Jurkat, Clone E6-1 (cell line): Measurements from ENCODE around the gene TMEM245. TPM values are rescaled to one million over a fixed set of nuclear protein-coding genes. Genes with fewer than 3 reads are reported as not detected.

Source experiments
- DNase-seq: peaks from one replicate; pipeline ENCODE4 v3.0.0-alpha.2; 2011; ENCODE audit warnings: low read depth, low spot score
- H3K4me3 ChIP-seq: 2 replicates; pipeline ENCODE4 v1.5.1; 2011; ENCODE audit warnings: mild to moderate bottlenecking, low read length, control low read depth, moderate library complexity
- polyA plus RNA-seq: library from polyadenylated mRNA; unstranded; fragments of >200 nt; gene quantifications from one replicate; pipeline ENCODE4 v1.2.1, GENCODE V29; 2012; ENCODE audit warnings: missing spikeins; ENCODE audit not compliant: insufficient read length, insufficient read depth

The TMEM245 gene
- 27.6 TPM for polyA plus RNA-seq

DNA sequence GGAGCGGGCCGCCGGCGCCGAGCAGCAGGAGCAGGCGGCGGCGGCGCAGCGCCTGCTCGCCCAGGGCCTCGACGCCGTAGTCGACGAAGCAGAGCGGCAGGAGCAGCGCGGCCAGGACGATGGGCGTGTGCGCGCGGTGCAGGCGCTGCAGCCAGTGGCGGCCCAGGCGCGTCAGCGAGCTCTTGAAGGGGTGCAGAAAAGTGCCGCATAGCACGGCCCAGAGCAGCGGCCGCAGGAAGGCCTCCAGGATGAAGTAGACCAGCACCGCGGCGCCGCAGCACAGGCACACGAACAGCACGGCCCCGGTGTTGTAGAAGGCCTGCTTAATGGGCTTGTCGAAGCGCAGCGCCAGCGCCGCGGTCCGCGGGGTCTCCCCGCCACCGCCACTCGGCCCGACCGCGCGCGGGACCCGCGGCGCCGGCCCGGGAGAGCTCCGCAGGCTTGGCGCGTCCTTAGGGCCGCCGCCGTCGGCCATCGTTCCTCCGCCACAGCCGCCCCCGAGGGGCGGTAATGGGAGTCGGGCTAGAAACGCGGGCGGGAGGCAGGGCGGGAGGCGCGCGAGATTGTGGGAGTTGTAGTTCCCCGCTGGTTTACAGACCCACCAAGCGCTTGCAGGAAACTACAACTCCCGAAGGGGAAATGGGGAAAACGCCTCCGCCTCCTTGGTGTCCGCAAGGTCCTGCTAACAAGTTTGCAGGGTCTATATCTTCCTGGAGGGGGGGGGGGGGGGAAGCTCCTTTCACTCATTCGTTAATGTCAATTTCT, at the start of gene TMEM245:
TSS of gene TMEM245 (minus strand) at position 509 of the 765 bp plus-strand sequence. CDS start at position 475, 34 bp downstream.
- peak; percentile 99 for DNase-seq
- H3K4me3 ChIP-seq, result peak within 1 kb of the TSS; percentile 89

DNA sequence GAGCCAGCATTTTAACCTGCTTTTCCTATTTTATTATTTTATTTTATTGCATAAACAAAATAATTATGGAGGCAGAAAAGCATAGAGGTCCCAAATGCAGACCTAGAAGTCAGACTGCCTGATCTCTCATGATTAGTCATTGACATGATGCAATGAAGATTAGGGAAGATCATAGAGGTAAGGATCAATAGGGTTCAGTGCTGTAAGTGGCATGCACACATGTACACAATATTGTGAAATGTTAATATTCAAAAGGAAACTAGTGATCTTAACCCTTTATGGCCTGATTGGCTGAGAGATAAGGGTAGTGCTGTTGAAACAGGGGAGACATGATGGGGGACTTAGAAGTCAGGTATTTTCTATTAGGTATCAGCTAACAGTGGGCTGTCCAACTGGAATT, 48.4 kb upstream of the TMEM245 start:
- DNase-seq, result no peak
- no peak overlapping the region for H3K4me3 ChIP-seq

DNA sequence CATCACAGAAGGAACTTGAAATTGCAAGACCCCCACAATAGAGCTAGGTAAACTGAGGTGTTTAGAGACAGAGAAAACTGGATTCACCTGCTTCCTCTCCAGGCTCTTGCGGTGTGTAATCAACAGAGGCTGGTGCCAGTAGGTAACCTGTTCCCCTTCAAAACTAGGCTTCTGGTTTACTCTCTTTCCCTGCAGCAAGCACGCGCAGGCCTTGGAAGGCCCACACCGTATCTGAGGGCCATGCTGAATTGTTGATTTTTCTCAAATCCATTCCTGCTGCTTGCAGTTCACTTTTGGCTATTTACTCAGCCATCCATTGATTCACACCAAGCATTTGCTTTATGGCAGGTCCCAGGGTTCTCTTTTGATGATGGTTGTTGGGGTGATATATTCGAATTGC, 48.0 kb upstream of the TMEM245 start:
- H3K4me3 ChIP-seq, result no peak overlapping the region
- no peak for DNase-seq

DNA sequence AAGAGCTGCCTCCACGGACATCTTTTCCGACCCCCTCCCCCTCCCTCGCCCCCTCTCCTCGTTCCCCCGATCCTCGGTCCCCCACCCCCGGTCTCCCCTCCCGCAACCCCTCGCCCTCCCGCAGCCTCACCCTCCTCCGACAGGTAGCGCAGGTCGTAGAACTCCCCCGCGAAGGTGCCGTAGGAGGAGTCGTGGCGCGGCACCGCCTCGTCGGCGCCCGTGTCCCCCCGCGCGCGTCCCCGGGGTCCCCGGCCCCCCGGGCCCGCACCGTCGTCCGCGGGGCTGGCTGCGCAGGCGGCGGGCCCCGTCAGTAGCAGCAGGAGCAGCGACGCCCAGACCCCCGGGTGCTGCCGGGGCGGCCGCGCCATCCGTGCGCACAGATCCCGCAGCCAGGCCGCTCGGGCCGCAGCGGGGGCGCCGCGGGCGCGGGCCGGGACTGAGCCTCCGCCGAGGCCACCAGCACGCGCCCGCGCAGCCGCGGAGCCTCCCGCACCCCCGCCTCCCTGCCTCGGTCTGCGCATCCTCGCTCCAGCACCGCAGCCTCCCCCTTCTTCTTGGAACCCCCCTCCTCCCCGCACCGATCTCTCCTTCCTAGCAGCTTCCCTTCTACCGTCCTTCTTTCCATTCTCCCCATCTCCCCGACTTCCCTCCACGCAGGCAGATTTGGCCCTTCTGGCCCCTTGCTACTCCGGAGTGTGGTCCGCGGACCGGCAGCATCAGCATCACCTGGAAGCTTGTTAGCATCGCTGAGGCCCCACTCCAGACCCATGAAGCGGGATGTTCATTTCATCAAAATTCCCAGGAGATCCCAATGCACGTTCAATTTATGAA, 47.2 kb upstream of the TMEM245 start, which contains the start of gene FRRS1L:
TSS of gene FRRS1L (minus strand) at position 479 of the 831 bp plus-strand sequence. CDS start at position 368, 111 bp downstream.
- no peak for DNase-seq
- H3K4me3 ChIP-seq, result no peak within 1 kb of the TSS

DNA sequence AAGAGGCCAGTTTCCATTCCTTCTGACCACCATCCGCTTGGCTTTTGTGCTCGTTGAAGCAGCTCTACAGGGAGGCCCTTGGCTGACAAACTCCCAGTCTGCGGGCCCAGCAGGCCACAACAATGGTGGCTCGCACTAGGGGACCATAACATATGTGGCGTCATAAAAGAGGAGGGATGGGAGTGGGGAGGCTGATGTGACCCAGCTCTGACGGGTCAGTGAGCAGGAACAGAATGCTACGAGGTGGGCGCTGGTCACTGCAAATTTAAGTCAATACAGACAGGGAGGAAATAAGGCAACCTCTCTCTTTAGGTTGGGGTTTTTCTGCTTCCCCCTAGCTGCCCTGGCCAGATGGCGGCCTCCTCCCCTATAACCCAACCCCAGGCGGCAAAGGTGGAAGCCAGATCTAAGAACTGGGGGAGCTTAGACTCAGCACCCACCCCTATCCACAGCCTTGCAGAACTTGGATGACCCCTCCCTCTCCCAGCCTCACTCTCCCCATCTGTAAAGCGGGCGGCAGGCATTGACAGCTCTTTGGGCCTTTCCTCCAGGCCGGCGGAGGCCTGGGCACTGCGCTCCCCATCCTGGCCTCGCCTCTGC, 46.5 kb upstream of the TMEM245 start:
- no peak for DNase-seq
- no peak overlapping the region for H3K4me3 ChIP-seq

DNA sequence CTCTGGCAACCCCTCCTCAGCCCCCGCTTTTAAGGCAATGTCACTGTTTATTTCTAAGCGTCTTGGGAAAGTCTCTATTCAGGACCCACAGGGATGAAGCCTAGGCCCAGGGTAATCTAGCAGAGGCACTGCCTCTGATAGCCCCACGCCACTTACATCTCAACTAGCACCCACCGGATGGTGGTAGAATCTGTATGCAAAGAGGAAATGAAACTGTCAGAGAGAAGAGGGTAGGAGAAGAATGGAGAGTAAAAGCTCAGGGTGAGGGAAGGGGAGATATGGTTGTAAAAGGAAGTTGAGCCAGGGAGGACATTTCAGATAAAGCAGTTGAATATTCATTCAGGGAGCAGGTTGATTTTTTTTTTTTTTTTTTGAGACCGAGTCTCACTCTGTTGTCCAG, 44.3 kb upstream of the TMEM245 start:
- H3K4me3 ChIP-seq, result no peak overlapping the region
- DNase-seq, result no peak

DNA sequence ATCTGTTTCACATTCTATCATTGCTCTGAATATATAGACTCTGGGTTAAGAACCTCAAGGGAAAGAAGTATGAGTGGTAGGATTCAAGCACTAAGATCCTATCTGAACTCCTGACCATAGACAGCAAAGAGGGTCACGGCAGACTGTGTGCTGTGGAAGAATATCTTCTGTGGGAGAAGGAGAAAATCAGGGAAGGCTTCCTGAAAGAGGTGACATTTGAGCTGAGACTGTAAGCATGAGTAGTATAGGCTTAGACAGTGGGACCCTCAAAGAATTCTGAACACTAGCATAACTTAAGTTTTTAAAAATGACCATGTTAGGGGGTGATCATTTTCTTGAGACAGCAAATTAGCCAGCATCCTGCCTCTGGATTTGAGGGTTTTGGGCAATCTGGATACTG, 43.4 kb upstream of the TMEM245 start:
- DNase-seq, result no peak
- H3K4me3 ChIP-seq, result no peak overlapping the region

DNA sequence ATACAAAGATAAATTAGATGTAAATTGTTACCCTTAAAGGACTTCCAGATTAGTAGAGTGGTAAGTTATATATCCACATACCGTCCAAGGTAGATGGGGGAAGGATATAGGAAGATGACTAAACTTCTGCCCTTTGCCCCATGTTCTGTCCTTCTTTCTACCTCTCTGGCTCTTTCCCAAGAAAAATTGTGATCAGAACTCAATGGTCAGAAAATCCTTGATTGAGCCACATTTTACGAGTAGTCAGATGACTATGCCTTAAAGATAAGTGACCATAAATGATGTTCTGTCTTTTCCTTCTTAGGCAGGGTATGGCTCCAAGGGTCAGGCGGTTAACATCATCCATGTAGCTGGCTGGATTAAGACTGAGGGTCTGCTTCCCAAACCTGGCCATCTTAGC, 42.9 kb upstream of the TMEM245 start:
- DNase-seq, result no peak
- no peak overlapping the region for H3K4me3 ChIP-seq

DNA sequence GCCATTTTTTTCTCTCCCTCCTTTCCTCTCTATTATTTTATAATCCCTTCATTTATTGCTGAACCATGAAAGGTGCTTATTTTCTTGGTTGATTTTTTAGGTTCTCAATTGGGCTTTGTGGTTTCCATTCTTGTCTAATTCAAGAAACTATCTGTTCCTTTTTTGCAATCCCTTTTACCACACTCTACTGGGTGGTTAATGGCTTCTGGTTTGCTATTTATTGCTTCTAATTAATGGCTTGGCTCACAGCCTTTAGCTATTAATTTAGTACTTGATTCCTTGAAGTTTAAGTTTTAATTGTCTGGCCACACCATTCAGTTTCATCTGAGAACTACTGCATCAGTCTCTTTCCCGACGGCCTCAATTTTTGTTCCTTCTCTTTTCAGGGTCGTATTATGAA, 41.7 kb upstream of the TMEM245 start:
- no peak for DNase-seq
- H3K4me3 ChIP-seq, result no peak overlapping the region

DNA sequence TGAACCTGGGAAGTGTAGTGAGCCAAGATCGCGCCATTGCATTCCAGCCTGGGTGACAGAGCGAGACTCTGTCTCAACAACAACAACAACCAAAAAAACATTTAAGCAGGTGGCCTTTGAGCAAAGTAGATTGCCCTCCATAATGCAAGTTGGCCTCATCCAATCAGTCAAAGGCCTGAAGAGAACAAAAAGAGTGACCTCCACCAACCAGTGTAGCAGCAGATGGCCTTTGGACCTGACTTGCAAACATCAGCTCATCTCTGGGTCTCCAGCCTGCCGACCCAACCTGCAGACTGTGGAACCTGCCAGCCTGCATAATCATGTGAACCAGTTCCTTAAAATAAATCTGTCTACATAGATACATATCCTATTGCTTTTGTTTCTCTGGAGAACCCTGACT, 39.8 kb upstream of the TMEM245 start:
- DNase-seq, result no peak
- no peak overlapping the region for H3K4me3 ChIP-seq

DNA sequence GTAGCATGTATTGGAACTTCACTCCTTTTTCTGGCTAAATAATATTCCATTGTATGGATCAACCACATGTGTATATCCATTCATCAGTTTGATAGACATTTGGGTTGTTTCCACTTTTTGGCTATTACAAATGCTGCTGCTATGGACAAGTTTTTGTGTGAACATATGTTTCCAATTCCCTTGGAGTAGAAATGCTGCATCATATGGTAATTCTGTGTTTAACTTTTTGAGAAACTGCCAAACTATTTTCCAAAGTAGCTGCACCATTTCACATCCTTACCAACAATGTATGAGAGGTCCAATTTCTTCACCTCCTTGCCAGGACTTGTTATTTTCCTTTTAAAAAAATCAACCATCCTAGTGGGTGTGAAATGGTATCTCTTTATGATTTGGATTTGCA, 38.9 kb upstream of the TMEM245 start:
- DNase-seq, result no peak
- no peak overlapping the region for H3K4me3 ChIP-seq

DNA sequence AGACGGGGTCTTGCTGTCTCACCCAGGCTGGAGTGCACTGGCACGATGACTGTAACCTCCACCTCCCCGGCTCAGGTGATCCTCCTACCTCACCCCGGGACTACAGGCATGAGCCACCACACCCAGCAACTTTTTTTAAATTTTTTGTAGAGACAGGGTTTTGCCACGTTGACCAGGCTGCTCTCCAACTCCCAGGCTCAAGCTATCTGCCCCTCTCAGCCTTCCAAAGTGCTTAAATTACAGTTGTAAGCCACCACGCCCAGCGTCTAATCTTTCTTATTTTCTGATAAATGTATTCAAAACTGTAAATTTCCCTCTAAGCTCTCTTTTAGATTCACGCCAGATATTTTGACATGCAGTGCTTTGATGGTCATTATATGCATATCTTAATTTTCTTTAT, 37.0 kb upstream of the TMEM245 start:
- H3K4me3 ChIP-seq, result no peak overlapping the region
- DNase-seq, result no peak

DNA sequence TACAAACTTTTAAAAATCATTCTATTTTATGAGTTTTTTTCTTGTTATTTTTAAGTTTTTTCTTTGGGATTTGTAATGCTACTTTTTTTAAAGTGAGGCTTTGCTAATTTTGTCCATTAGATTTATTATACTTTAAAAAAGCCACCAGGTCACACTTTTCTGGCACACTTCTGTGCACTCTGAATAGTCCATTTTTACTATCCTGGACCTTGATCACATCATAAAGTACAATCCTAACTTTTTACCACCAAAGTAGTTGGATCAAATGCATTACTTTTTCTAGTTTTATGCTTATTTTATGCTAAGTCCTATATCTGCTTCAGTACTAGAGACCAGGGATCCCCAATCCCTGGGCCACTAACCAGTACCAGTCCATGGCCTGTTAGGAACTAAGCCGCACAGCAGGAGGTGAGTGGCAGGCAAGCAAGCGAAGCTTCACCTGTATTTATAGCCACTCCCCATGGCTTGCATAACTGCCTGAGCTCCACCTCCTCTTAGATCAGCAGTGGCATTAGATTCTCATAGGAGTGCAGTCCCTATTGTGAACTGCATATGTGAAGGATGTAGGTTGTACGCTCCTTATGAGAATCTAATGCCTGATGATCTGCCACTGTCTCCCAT, 31.3 kb upstream of the TMEM245 start:
- no peak for DNase-seq
- H3K4me3 ChIP-seq, result no peak overlapping the region

DNA sequence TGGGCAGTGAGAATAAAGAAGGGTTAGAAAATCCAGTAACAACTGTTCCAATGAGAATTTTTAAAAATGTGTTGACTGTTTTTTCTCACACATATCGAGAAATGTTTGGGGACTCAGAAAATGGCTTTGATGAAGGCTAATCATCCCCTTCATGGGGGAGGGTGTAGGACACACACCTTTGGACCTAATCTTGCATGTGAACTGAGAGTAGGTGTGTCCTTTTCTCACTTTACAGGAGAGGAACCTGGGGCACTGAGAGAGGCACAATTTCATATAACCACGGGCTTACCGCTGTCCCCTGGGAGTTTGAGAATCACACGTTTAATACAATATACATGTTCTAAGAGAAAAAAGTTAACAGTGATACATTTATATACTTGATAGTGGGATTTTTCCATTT, 30.0 kb upstream of the TMEM245 start:
- H3K4me3 ChIP-seq, result no peak overlapping the region
- no peak for DNase-seq

DNA sequence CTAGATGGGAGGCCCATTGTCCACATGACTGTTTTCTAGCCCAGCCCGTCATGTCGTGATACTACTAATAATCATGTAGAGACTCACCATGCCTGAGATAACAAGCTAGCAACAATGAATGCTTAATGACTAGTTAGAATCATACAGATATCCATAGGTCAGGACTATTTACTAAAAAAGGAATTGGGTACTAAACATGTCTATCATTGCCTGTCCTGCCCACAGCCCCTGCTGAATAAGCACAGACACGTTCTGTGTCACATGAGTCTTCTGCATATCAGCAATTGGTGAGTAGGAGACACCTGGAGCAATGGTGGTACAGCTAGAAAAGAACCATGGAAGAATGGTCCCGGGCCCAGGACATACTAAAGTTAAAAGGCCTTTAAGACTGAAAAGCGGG, 29.3 kb upstream of the TMEM245 start:
- no peak for DNase-seq
- no peak overlapping the region for H3K4me3 ChIP-seq

DNA sequence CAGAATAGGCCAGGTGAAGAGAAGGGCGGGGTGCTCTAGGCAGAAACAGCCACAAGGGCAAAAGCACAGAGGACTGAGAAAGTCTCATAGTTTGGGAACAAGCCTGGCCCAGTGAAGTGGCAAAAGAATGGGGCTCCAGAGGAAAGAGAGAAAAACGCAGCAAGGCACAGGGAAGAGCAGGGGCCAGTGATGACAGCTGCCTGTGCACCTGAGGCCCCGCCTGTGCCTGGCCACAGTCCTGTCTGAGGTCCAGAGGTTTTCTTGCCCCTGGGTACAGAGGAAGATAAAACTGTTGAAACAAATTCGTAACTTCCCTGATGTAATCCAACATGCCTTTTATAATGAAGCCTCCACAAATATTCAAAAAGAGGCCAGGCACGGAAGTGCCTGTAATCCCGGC, 25.3 kb upstream of the TMEM245 start:
- no peak for DNase-seq
- no peak overlapping the region for H3K4me3 ChIP-seq

DNA sequence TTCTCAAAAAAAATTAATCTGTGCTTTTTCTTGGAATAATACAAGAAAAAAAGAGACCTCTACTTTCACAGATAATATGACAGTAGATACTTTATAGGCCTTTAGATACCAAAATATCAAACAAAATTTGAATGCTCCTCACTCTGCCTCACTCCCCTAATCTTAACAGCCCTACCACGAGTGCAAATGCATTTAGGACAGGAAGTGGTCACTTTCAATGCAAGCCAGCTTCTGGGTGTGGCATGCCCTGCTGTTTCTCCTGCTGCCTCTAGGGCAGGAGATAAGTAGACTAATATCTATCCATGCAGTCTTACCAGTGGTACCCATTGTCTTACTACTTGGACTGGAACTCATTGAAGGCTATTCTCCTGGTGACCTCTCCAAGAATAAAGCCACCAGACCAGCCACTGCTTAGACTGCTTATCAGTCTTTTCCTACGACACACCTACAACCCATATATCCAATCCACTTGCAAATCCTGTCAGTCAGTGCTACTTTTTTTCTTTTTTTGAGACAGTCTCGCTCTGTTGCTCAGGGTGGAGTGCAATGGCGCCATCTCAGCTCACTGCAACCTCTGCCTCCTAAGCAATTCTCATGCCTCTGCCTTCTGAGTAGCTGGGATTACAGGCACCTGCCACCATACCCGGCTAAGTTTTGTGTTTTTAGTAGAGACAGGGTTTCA, 24.3 kb upstream of the TMEM245 start:
- DNase-seq, result peak; percentile 48
- no peak overlapping the region for H3K4me3 ChIP-seq

DNA sequence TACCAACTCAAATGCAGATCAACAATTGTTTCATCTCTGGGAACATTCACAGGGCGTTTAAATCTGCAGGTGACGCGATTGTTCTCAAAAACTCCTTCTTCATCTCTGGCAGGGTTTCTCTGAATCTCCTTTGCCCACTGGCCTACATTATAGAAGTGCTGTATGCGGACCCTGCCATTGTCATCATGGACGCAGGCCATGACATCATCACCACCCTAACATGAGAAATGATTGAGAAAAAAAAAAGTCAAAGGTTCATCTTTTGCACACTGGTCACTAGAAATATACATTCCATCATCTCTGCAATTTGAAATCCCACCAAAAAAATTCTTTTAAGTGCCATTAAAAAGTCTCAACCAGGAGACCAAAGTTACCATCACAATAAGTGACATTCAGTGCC, 21.6 kb upstream of the TMEM245 start:
- no peak for DNase-seq
- H3K4me3 ChIP-seq, result no peak overlapping the region

DNA sequence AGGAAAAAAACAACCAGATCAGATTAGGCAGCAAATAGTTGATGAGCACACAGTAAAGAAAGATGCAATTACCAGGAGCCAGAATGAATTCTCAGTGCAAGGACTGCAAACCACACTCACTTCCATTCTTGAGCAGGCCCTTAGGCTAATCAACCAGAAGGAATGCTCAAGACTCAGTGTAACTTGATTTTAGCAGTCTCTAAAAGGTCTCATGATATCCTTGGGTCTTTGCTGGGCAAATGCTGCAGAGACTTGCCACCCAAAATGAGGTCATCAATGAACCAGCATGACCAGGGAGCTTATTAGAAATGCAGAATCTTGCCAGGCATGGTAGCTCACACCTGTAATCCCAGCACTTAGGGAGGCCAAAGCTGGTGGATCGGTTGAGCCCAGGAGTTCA, 20.1 kb upstream of the TMEM245 start:
- DNase-seq, result no peak
- H3K4me3 ChIP-seq, result no peak overlapping the region
